ENCODE measurements around the gene ZDHHC7. TPM values are rescaled to one million over a fixed set of nuclear protein-coding genes. Genes with fewer than 3 reads are reported as not detected.

ZDHHC7 gene
- total and polyA plus RNA-seq, 9 of the 15 experiments (the other 6 are each of a cell fraction or from before 2014, with no cell fraction given): 1.7 to 49.7 (median 37.4) TPM

DNA sequence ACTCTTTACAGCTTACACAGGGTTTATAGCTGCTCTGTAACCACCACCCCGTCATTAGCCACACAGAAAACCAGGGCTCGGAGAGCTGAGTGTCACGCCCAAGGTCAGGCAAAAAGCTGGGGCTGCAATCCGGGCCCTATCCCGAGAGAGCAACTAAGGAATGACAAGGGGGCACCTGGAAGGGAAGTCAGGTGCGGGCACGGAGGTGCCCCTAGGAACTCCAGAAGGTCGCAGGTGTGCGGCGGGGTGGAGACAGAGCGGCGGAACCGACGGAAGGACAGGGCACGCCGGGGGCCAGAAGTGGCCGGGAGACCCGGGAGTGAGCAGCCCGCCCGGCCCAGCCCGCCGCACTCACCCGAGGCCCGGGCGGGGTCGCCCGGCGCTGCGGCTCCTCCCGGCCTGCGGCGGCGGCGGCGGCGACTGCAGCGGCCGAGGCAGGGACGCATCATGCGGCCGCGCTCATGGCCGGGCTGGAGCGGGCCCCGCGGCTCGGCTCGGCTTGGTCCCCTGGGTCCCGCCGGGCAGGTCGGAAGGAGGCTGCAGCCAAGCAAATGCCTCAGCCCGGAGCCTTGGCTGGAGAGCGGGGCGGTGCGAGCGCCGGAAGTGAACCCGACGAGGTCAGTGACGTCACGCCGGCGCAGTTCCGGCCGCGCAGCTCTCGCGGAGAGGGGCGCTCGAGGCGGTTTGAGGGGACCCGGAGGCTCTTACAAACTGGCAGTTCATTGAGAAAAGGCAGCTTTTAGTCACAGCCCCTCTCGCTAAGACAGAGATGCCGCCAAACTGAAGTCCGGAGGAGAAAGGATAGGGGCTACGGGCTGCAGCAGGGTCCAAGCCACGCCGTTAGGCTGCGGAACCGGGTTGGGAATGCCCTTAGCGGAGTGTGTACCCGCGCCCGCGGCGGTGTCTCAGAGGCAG lies at the start of gene ZDHHC7 (continued):
- TF ChIP-seq, protein P1, sequence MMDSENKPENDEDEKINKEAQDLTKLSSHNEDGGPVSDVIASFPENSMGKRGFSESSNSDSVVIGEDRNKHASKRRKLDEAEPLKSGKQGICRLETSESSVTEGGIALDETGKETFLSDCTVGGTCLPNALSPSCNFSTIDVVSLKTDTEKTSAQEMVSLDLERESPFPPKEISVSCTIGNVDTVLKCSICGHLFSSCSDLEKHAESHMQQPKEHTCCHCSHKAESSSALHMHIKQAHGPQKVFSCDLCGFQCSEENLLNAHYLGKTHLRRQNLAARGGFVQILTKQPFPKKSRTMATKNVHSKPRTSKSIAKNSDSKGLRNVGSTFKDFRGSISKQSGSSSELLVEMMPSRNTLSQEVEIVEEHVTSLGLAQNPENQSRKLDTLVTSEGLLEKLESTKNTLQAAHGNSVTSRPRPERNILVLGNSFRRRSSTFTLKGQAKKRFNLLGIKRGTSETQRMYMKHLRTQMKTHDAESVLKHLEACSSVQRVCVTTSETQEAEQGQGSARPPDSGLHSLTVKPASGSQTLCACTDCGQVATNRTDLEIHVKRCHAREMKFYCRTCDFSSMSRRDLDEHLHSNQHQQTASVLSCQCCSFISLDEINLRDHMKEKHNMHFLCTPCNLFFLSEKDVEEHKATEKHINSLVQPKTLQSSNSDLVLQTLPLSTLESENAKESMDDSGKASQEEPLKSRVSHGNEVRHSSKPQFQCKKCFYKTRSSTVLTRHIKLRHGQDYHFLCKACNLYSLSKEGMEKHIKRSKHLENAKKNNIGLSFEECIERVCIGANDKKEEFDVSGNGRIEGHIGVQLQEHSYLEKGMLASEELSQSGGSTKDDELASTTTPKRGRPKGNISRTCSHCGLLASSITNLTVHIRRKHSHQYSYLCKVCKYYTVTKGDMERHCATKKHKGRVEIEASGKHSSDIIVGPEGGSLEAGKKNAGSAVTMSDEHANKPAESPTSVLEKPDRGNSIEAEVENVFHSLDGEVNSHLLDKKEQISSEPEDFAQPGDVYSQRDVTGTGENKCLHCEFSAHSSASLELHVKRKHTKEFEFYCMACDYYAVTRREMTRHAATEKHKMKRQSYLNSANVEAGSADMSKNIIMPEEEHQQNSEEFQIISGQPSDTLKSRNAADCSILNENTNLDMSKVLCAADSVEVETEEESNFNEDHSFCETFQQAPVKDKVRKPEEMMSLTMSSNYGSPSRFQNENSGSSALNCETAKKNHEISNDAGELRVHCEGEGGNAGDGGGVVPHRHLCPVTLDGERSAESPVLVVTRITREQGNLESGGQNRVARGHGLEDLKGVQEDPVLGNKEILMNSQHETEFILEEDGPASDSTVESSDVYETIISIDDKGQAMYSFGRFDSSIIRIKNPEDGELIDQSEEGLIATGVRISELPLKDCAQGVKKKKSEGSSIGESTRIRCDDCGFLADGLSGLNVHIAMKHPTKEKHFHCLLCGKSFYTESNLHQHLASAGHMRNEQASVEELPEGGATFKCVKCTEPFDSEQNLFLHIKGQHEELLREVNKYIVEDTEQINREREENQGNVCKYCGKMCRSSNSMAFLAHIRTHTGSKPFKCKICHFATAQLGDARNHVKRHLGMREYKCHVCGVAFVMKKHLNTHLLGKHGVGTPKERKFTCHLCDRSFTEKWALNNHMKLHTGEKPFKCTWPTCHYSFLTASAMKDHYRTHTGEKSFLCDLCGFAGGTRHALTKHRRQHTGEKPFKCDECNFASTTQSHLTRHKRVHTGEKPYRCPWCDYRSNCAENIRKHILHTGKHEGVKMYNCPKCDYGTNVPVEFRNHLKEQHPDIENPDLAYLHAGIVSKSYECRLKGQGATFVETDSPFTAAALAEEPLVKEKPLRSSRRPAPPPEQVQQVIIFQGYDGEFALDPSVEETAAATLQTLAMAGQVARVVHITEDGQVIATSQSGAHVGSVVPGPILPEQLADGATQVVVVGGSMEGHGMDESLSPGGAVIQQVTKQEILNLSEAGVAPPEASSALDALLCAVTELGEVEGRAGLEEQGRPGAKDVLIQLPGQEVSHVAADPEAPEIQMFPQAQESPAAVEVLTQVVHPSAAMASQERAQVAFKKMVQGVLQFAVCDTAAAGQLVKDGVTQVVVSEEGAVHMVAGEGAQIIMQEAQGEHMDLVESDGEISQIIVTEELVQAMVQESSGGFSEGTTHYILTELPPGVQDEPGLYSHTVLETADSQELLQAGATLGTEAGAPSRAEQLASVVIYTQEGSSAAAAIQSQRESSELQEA (IDR thresholded peaks at IDR 0.05; ENCODE audit: low read depth): peak; percentile 94
- TF ChIP-seq CBX8 (IDR thresholded peaks at IDR 0.05; ENCODE audit: borderline replicate concordance, extremely low read depth, low read depth, low read length, poor library complexity, severe bottlenecking): no peak
- TF ChIP-seq HNRNPK (IDR thresholded peaks at IDR 0.05; ENCODE audit: low read depth, low read length, poor library complexity, severe bottlenecking): no peak
- TF ChIP-seq, protein P2, sequence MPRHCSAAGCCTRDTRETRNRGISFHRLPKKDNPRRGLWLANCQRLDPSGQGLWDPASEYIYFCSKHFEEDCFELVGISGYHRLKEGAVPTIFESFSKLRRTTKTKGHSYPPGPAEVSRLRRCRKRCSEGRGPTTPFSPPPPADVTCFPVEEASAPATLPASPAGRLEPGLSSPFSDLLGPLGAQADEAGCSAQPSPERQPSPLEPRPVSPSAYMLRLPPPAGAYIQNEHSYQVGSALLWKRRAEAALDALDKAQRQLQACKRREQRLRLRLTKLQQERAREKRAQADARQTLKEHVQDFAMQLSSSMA (CRISPR knock-in tag; IDR thresholded peaks at IDR 0.05): no peak
- TF ChIP-seq GATAD2B (IDR thresholded peaks at IDR 0.05; ENCODE audit: borderline replicate concordance): peak; percentile 97
- no peak for TF ChIP-seq CC2D1A (IDR thresholded peaks at IDR 0.05)
- peak; percentile 71 for TF ChIP-seq HCFC1 (IDR thresholded peaks at IDR 0.05; ENCODE audit: low read depth, low read length)
- TF ChIP-seq ILF3 (IDR thresholded peaks at IDR 0.05; ENCODE audit: borderline replicate concordance): no peak
- TF ChIP-seq NFATC3 (IDR thresholded peaks at IDR 0.05): no peak
- TF ChIP-seq RAD51 (IDR thresholded peaks at IDR 0.05; ENCODE audit: borderline replicate concordance, low read depth): no peak
- TF ChIP-seq PTRF (tag; IDR thresholded peaks at IDR 0.05): no peak
- peak; percentile 81 for TF ChIP-seq NCOA1 (IDR thresholded peaks at IDR 0.05; ENCODE audit: low read depth)
- TF ChIP-seq NONO (IDR thresholded peaks at IDR 0.05; ENCODE audit: low read depth in 2 of 2, low read length in 1 of 2): peak in 1 of 2 experiments; percentile 92; a peak in 2 of 4 replicates
- peak; percentile 98 for TF ChIP-seq SUPT5H (IDR thresholded peaks at IDR 0.05)
- no peak for TF ChIP-seq CBX5 (IDR thresholded peaks at IDR 0.05; ENCODE audit: borderline replicate concordance, low read depth)
- peak; percentile 51 for TF ChIP-seq ETS2 (tag; IDR thresholded peaks at IDR 0.05; ENCODE audit: borderline replicate concordance, poor library complexity, severe bottlenecking)
- no peak for TF ChIP-seq KLF13 (tag; IDR thresholded peaks at IDR 0.05; ENCODE audit: borderline replicate concordance, low read depth)

Data from K562 (cell line).